T-helper 2 cell treated with Interferon-gamma antibody and Interleukin-4, amounts not matched to agents 5 μg/mL and 100 μg/mL, for 36 hours (primary cell): ENCODE data around the gene PIKFYVE.
"Not testable (repeated sequence)": the region's sequence is repeated elsewhere in the genome, so short reads cannot be mapped to it uniquely, and the experiment has no call there.

Source experiments
- DNase-seq: peaks from one replicate; pipeline ENCODE4 v3.0.0; 2021; ENCODE audit warnings: low spot score
- H3K27ac Mint-ChIP-seq: one replicate; pipeline ENCODE4 v1.8.0; 2021; ENCODE audit warnings: mild to moderate bottlenecking, mixed read lengths
- H3K27me3 Mint-ChIP-seq: one replicate; pipeline ENCODE4 v1.8.0; 2021; ENCODE audit warnings: low read depth, mixed read lengths
- H3K36me3 Mint-ChIP-seq: one replicate; pipeline ENCODE4 v1.8.0; 2021; ENCODE audit warnings: low read depth, mixed read lengths
- H3K4me1 Mint-ChIP-seq: one replicate; pipeline ENCODE4 v1.8.0; 2021; ENCODE audit warnings: low read depth, mixed read lengths
- H3K4me3 Mint-ChIP-seq: one replicate; pipeline ENCODE4 v1.8.0; 2022; ENCODE audit warnings: mild to moderate bottlenecking, moderate library complexity, mixed read lengths
- H3K9me3 Mint-ChIP-seq: one replicate; pipeline ENCODE4 v1.8.0; 2021; ENCODE audit warnings: mixed read lengths

PIKFYVE gene

DNA sequence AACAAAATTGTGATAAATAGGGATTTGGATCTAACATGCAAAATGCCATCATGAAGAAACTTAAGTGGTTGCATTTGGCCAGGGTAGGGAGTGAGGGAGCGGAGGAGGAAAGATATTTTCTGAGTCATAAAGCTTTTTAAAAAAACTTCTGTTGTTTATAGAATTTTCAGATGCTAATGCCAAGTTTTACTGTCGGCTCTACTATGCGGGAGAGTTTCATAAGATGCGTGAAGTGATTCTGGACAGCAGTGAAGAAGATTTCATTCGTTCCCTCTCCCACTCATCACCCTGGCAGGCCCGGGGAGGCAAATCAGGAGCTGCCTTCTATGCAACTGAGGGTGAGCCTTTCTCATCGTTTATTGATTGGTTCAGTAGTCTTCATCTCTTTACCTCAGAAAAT, 84.6 kb downstream of the PIKFYVE start:
- H3K4me1 Mint-ChIP-seq, result no peaks in the 10 kb centered on the region
- no peak overlapping the region for H3K27ac Mint-ChIP-seq

DNA sequence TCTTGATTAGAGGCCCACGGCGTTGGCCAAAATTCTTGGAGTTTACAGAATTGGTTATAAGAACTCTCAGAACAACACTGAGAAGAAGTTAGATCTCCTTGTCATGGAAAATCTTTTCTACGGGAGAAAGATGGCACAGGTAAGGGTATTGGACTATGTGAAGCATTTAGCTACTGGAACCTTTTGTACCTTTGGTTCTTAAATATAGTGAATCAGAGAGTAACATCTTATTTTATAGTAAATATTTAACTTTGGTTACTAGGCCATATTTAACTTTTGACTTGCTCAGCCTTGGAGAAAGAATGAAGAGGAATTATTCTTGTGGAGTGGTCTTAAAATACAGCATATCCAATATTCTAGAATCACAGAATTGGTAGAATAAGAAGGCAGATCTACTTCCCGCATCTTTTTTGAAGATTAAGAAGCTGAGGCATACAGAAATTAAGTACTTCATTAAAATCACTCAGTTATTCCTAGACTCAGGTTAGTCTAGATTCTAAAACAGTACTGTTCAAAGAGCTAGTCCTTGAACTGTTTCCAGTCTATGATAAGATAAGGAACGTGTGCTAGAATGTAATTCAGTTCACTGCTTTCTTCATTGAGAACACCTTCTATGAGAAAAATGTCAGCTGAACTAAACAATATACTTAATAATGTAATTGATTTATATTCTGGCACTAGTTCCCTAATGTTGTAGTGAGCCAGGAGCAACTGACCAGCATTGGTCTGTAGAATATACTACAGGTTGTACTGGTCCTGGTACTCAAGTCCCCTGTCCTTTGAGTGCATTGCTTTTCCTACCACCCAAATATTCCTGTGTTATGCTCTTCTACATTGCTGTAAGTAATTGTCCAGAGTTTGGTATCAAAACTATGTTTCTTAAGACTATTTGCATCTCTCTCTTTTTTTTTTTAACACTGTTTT, 86.9 kb downstream of the PIKFYVE start:
- H3K27ac Mint-ChIP-seq, result no peak overlapping the region
- H3K36me3 Mint-ChIP-seq, result peaks cover 59% of the 10 kb centered on the region
- DNase-seq, result no peak
- no peaks in the 10 kb centered on the region for H3K27me3 Mint-ChIP-seq
- no peak overlapping the region for H3K4me3 Mint-ChIP-seq
- H3K4me1 Mint-ChIP-seq, result peaks cover 4% of the 10 kb centered on the region
- H3K9me3 Mint-ChIP-seq, result no peaks in the 10 kb centered on the region

More for the DNA sequence above, 84.6 kb downstream of the PIKFYVE start:
- H3K4me3 Mint-ChIP-seq, result no peak overlapping the region
- H3K27me3 Mint-ChIP-seq, result no peaks in the 10 kb centered on the region
- H3K36me3 Mint-ChIP-seq, result peaks cover 71% of the 10 kb centered on the region
- no peaks in the 10 kb centered on the region for H3K9me3 Mint-ChIP-seq
- no peak for DNase-seq

DNA sequence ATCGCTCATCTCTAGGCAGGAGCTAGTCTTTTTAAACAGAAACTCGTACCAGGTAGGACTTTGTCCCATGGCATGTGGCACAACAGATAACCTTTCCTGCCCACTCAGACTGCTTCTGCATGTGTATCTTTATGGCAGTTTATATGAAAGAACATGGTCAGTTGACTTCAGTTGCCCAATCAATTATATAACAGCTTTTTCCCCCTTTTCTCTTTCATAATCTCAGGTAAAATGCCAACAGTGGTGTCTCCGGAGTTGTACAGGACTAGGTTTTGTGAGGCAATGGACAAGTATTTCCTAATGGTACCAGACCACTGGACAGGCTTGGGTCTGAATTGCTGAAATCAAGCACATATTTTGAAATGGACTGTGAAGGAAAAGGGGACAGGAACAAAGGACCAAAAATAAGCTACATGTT, 88.9 kb downstream of the PIKFYVE start:
- H3K27ac Mint-ChIP-seq, result no peak overlapping the region
- no peaks in the 10 kb centered on the region for H3K27me3 Mint-ChIP-seq
- no peak for DNase-seq
- no peaks in the 10 kb centered on the region for H3K9me3 Mint-ChIP-seq
- H3K36me3 Mint-ChIP-seq, result peaks cover 55% of the 10 kb centered on the region
- H3K4me3 Mint-ChIP-seq, result no peak overlapping the region
- peaks cover 4% of the 10 kb centered on the region for H3K4me1 Mint-ChIP-seq

DNA sequence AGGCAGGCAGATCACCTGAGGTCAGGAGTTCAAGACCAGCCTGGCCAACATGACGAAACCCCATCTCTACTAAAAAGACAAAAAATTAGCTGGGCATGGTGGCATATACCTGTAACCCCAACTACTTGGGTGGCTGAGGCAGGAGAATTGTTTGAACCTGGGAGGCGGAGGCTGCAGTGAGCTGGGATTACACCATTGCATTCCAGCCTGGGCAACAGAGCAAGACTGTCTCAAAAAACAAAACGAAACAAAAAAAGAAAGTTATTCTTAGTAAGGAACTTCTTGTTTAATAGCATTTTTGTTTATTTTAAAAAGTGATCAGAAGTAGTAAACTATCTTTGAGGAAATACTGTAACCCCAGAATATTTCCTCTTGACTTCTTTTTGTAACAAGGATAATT, 90.4 kb downstream of the PIKFYVE start:
- H3K4me3 Mint-ChIP-seq, DNase-seq, H3K4me1 Mint-ChIP-seq, H3K9me3 Mint-ChIP-seq, H3K27me3 Mint-ChIP-seq, H3K27ac Mint-ChIP-seq: not testable (repeated sequence)
- H3K36me3 Mint-ChIP-seq, result peaks cover 44% of the 10 kb centered on the region

DNA sequence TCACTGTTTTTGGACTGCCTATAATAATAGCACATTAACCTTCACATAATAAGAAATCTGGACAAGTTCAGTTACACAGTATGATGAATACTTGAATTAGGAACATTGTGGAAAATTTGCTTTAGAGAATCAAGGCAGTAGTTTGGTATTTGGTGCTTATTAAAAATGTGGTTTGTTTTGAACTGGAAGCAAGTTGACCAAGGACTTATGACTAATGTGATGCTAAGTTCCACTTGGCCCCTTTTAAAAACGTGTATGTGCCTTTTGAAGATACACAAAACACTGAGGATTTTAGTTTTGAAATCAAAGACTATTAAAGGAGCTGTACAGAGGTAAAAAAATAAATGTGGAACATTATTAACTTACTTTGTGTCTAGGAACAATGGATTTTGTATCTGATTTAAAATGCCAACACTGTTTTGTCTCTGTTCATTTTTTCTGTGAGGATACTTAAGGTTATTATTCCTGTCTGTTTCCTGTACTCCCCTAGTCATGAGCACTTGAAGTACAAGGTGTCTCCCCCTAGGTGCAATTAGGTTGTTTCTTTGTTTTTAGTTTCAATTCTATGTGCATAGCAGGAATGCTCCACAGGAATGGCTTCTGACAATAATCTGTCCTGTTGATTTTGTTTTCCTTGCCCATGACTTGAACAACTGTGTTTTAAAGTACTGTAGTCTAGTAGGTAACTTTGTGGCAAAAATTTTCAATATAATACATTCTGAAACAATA, 91.0 kb downstream of the PIKFYVE start:
- Mint-ChIP-seq H3K36me3 (peaks cover 38% of the 10 kb centered on the region), H3K9me3 (no peaks in the 10 kb centered on the region), H3K4me3 (no peak overlapping the region), H3K27ac (no peak overlapping the region), H3K4me1 (peaks cover 4% of the 10 kb centered on the region), H3K27me3 (no peaks in the 10 kb centered on the region)
- no peak for DNase-seq

DNA sequence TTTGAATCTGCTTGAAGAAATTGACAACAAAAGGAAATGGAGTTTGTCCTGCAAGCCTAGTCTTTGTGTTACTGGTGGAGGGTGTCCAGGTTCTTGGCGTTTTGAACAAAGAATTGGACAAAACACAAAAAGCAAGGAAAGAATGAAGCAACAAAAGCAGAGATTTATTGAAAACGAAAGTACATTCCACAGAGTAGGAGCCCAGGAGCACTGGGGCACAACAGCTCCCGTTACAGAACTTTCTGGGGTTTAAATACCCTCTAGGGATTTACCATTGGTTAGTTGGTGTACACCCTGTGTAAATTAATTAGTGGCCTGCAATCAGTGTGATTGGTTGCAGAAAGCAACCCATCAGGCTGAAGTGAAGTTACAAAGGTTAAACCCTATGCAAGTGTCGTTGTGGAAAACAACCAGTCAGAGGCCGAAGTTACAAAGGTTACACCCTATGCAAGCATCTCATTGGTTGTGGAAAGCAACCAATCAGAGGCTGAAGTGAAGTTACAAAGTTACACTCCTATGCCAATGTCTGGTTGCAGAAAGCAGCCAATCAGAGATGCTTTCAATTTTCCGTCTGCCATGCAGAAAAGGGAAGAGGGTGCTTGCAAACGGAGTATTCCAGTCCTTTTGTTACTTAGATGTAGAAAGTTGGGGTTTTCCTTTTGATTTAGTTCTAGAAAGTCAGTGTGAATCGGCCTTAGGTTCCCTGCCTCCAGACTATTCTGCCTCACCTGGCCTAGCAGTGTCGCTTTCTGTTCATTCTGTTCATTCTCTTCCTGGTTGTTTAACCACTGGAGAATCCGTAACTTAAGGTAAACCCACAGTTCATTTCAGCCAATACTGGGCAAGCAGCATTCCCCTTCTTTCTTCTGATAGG, 92.9 kb downstream of the PIKFYVE start:
- no peak overlapping the region for H3K27ac Mint-ChIP-seq
- H3K4me1 Mint-ChIP-seq, result peaks cover 15% of the 10 kb centered on the region
- no peaks in the 10 kb centered on the region for H3K27me3 Mint-ChIP-seq
- no peak for DNase-seq
- H3K36me3 Mint-ChIP-seq, result peaks cover 21% of the 10 kb centered on the region
- no peaks in the 10 kb centered on the region for H3K9me3 Mint-ChIP-seq
- no peak overlapping the region for H3K4me3 Mint-ChIP-seq

DNA sequence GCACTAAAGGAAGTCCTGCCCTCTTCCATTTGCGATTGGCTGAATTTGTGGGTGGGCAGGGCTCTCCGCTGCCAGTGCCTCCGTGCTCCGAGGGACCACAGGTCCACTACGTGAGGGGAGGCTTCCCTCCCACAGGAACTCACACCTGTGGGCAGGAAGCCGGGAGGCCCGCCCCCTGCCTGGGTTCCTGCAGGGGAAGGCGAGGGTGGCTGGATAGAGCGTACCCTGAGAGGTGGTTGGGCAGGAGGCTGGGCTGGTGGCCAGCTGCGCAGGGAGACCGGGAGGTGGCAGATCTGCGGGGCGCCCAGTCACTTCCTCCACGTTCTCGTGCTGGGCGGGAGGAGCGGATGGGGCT, 93.6 kb downstream of the PIKFYVE start:
- peaks cover 6% of the 10 kb centered on the region for H3K9me3 Mint-ChIP-seq
- H3K4me3 Mint-ChIP-seq, result no peak overlapping the region
- H3K4me1 Mint-ChIP-seq, result peaks cover 20% of the 10 kb centered on the region
- no peak for DNase-seq
- H3K36me3 Mint-ChIP-seq, result peaks cover 19% of the 10 kb centered on the region
- peaks cover 5% of the 10 kb centered on the region for H3K27me3 Mint-ChIP-seq
- H3K27ac Mint-ChIP-seq, result no peak overlapping the region

DNA sequence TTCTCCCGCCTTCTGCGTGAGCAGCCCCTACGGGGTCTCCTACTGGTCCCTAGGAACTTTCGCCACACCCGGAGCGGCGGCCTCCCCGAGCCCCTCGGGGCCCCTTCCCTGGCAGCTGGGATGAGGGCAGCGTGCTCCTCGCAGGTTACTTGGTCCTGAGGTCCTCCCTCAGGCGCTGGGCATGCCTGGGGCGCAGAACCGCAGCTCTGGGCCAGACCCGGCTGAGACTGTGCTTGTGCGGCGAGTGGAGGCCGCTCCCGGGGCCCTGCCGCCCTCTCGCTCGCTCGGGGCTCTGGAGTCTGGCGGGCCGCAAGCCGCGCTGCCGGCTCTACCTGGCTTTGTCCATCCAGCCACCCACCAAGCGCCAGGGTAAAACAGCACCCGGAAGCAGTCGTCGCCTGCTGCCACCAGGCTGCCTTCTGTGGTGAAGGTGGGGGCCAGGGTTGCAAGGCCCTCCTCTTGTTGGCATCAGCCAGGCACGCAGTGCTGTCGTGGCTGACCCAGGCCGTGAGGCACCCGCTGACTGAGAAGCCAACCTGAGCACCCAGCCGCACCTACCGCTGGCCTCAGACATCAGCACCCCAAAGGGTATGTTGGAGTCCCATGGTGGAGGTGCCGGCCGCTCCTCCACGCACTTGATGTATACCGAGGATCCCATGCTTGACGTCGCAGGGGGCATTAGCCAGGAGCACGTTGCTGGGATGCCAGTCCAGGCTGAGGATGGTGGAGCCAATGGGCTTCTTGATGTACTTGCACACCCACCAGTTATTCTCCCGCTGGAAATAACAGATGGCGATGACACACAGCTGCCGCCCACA, 94.4 kb downstream of the PIKFYVE start:
- H3K27me3 Mint-ChIP-seq, result peaks cover 7% of the 10 kb centered on the region

DNA sequence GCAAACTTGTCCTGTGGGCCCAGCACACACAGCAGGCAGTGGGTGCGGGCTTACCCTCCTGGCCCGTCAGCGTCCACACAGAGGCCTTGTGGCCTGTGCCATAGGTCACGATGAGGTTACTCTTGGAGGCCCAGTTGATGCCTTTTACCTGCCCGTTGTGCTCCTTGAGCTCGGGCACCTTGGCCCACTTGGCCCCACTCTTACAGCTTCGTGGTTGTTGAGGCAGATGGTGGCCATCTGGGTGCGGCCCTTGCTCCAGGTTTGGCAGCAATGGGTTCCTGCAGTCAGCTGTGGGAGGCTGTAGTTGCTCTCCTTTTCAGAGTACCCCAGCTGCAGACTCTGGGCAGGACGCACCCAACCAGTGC, 95.0 kb downstream of the PIKFYVE start:
- peaks cover 7% of the 10 kb centered on the region for H3K27me3 Mint-ChIP-seq
- H3K36me3 Mint-ChIP-seq, result peaks cover 18% of the 10 kb centered on the region
- H3K27ac Mint-ChIP-seq, result no peak overlapping the region
- no peak for DNase-seq
- no peak overlapping the region for H3K4me3 Mint-ChIP-seq
- peaks cover 14% of the 10 kb centered on the region for H3K9me3 Mint-ChIP-seq
- H3K4me1 Mint-ChIP-seq, result peaks cover 20% of the 10 kb centered on the region

More for the DNA sequence above, 94.4 kb downstream of the PIKFYVE start:
- Mint-ChIP-seq H3K36me3 (peaks cover 19% of the 10 kb centered on the region), H3K9me3 (peaks cover 13% of the 10 kb centered on the region), H3K27ac (no peak overlapping the region), H3K4me3 (no peak overlapping the region), H3K4me1 (peaks cover 20% of the 10 kb centered on the region)
- DNase-seq, result no peak

DNA sequence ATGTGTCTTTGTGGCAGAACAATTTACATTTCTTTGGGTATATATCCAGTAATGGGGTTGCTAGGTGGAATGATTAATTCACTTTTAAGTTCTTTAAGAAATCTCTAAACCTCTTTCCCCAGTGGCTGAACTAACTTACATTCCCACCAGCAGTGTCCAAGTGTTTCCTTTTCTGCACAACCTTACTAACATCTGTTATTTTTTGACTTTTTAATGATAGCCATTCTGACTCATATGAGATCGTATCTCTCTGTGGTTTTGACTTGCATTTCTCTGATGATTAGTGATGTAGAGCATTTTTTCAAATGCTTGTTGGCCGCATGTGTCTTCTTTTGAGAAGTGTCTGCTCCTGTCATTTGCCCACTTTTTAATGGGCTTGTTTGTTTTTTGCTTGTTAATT, 97.4 kb downstream of the PIKFYVE start:
- H3K9me3 Mint-ChIP-seq, result peaks cover 17% of the 10 kb centered on the region
- H3K4me1 Mint-ChIP-seq, result peaks cover 15% of the 10 kb centered on the region
- H3K27ac Mint-ChIP-seq, result no peak overlapping the region
- H3K36me3 Mint-ChIP-seq, result peaks cover 15% of the 10 kb centered on the region
- DNase-seq, result no peak
- H3K4me3 Mint-ChIP-seq, result no peak overlapping the region
- H3K27me3 Mint-ChIP-seq, result peaks cover 16% of the 10 kb centered on the region

DNA sequence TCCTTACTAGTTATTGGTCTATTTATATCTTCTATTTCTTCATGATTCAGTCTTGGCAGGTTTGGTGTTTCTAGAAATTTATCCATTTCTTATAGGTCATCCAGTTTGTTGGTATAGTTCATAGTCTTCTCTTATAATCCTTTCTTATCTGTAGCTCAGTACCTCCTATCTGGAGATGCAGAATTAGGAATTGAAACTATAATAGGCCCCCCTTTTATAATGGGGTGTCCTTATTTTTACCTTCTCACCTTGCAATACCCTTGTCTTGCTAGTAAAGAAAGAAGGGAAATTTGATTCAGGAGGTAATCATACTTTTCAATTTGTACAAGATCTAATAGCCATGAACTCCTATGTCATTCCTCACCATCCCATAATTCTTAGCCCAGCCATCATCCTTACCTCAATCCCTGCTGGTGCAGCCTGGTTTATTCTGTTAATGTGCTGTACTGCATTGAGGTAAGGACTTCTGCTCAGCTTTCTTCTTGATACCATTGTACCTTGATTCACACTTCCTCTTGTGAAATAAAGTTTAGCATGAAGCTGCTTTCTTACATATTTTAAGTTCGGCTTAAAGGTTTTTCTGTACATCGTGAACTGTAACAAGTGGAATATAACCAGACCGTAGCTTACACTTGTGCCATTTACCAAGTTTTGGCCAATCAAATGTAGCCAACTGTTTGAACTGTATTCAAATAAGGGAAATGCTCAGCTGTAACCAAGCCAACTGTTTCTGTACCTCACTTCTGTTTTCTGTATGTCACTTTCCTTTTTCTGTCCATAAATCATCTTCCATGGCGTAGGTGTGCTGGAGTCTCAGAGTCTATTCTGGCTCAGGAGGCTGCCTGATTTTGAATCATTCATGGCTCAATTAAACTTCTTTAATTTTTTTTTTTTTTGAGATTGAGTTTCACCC, 100.4 kb downstream of the PIKFYVE start:
- H3K27me3 Mint-ChIP-seq, result peaks cover 16% of the 10 kb centered on the region
- no peak overlapping the region for H3K4me3 Mint-ChIP-seq
- no peak for DNase-seq
- H3K27ac Mint-ChIP-seq, result no peak overlapping the region
- H3K36me3 Mint-ChIP-seq, result peaks cover 10% of the 10 kb centered on the region
- peaks cover 17% of the 10 kb centered on the region for H3K9me3 Mint-ChIP-seq
- peaks cover 15% of the 10 kb centered on the region for H3K4me1 Mint-ChIP-seq

DNA sequence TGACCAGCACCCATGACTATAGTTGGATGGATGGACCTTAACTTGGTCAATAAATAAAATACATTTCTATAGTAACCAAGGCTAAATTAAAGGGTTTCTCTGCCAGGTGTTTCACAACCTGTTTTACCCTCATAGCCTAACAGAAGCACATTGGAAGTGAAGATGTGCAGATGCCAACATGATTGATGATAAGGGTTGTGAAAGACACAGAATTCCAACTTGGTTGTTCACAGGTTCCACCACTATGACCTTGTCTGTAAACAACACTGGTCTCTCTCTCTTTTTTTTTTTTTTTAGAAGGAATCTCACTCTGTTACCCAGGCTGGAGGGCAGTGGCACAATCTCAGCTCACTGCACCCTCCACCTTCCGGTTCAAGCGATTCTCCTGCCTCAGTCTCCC, 103.0 kb downstream of the PIKFYVE start:
- Mint-ChIP-seq H3K9me3 (peaks cover 17% of the 10 kb centered on the region), H3K4me1 (peaks cover 5% of the 10 kb centered on the region), H3K27me3 (peaks cover 19% of the 10 kb centered on the region), H3K4me3 (no peak overlapping the region), H3K36me3 (peaks cover 9% of the 10 kb centered on the region), H3K27ac (no peak overlapping the region)
- DNase-seq, result no peak
